OCI-LY7 (cell line): Measurements from ENCODE around the gene RPS6KA2.

Experiments
- CTCF ChIP-seq: fragments of 200-600 bp; sonication (generic); conservative IDR thresholded peaks from 2 replicates; pipeline ENCODE4 v1.5.1; 2014; ENCODE audit warnings: mild to moderate bottlenecking, antibody characterized with exemption, low read length, moderate library complexity, mixed read lengths
- EZH2phosphoT487 ChIP-seq: fragments of 200-600 bp; sonication (generic); IDR thresholded peaks from 2 replicates; pipeline ENCODE4 v1.6.1; 2018; ENCODE audit warnings: low read depth, borderline replicate concordance, mild to moderate bottlenecking, mixed run types, antibody characterized with exemption, low read length, moderate library complexity, mixed read lengths

GRCh38 chr6:166438211-166438861, 188.7 kb downstream of the RPS6KA2 start:
- TF ChIP-seq CTCF (no peak), EZH2phosphoT487 (no peak)
